ENCODE measurements around the gene ALKBH5. TPM values are rescaled to one million over a fixed set of nuclear protein-coding genes. Genes with fewer than 3 reads are reported as not detected.

The ALKBH5 gene
- total and polyA plus RNA-seq, 2 donors (not counting 1 experiment from before 2014, with no cell fraction given), result 70.3 to 103 TPM

- no peaks in the 10 kb centered on the region for H3K9me3 ChIP-seq (ENCODE audit: control insufficient read depth, insufficient read depth, low read depth, low read length)
- peaks cover 9% of the 10 kb centered on the region for H3K4me1 ChIP-seq (ENCODE audit: control insufficient read depth, extremely low read depth, insufficient read depth, low read length)
- H3K4me2 ChIP-seq (ENCODE audit: extremely low read depth, insufficient read depth, low read length), result peak overlapping the region; percentile 80
- no peaks in the 10 kb centered on the region for H3K36me3 ChIP-seq (ENCODE audit: control insufficient read depth, insufficient read depth, low read length)
- H3K4me3 ChIP-seq (replicated peaks in 1 of 4; ENCODE audit: control extremely low read depth in 1 of 4, insufficient read depth in 1 of 4, low read depth in 3 of 4, low read length in 4 of 4), result peak overlapping the region; percentile 38 to 57 (median 46)
- H3K79me2 ChIP-seq (ENCODE audit: control insufficient read depth, insufficient read depth, low read length), result no peaks in the 10 kb centered on the region
- no peaks in the 10 kb centered on the region for H4K20me1 ChIP-seq (ENCODE audit: control insufficient read depth, extremely low read depth, insufficient read depth, low read length)
- H2AFZ ChIP-seq (ENCODE audit: low read length), result peak overlapping the region; percentile 73
- peak overlapping the region; percentile 47 for H3K27ac ChIP-seq (ENCODE audit: insufficient read depth, low read length)
- DNase-seq (ENCODE audit: low read depth in 2 of 2), result peak; percentile 83 to 87
- peak overlapping the region; percentile 46 for H3K9ac ChIP-seq (ENCODE audit: insufficient read depth, low read length)
- no peaks in the 10 kb centered on the region for H3K27me3 ChIP-seq (ENCODE audit: control insufficient read depth, insufficient read depth, low read length)
- TF ChIP-seq, protein P1, sequence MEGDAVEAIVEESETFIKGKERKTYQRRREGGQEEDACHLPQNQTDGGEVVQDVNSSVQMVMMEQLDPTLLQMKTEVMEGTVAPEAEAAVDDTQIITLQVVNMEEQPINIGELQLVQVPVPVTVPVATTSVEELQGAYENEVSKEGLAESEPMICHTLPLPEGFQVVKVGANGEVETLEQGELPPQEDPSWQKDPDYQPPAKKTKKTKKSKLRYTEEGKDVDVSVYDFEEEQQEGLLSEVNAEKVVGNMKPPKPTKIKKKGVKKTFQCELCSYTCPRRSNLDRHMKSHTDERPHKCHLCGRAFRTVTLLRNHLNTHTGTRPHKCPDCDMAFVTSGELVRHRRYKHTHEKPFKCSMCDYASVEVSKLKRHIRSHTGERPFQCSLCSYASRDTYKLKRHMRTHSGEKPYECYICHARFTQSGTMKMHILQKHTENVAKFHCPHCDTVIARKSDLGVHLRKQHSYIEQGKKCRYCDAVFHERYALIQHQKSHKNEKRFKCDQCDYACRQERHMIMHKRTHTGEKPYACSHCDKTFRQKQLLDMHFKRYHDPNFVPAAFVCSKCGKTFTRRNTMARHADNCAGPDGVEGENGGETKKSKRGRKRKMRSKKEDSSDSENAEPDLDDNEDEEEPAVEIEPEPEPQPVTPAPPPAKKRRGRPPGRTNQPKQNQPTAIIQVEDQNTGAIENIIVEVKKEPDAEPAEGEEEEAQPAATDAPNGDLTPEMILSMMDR (conservative IDR thresholded peaks at IDR 0.05 in 1 of 2, IDR thresholded peaks at IDR 0.05 in 1 of 2; ENCODE audit: low read depth in 1 of 2, low read length in 2 of 2), result no peak
- no peak for TF ChIP-seq EZH2 (IDR thresholded peaks at IDR 0.05; ENCODE audit: low read length, missing control alignments)
These were observed 25.5 kb upstream of the ALKBH5 start for GRCh38 chr17:18158022-18158600.

DNA sequence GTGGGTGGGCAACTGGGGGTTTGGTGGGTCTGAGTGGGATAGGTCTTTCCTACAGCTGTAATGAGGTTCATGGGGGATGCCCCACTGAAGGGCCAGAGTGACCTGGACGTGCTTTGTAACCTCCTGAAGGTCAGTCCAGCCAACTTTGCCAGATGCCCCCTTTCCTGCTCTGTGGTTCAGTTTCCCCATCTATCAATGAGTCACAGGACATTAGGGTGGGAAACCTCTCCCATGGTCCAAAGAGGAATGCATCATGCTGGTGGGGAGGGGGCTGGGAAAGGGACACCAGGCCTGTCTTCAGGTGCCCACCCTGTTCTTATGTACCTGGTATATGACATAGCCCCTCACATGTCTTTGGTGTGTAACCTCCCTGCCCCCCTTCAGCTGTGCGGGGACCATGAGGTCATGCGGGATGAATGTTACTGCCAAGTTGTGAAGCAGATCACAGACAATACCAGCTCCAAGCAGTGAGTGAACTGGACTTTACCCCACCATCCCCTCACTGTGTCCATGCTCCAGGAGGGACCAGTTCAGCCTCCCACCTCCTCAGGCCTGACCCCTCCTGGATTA is 24.0 kb upstream of the ALKBH5 start:
- Histone ChIP-seq H3K4me2 (ENCODE audit: extremely low read depth, insufficient read depth, low read length) (no peak overlapping the region), H3K79me2 (ENCODE audit: control insufficient read depth, insufficient read depth, low read length) (no peaks in the 10 kb centered on the region), H3K27ac (ENCODE audit: insufficient read depth, low read length) (no peak overlapping the region), H3K9ac (ENCODE audit: insufficient read depth, low read length) (no peak overlapping the region), H2AFZ (ENCODE audit: low read length) (no peak overlapping the region), H4K20me1 (ENCODE audit: control insufficient read depth, extremely low read depth, insufficient read depth, low read length) (no peaks in the 10 kb centered on the region), H3K9me3 (ENCODE audit: control insufficient read depth, insufficient read depth, low read depth, low read length) (no peaks in the 10 kb centered on the region), H3K4me3 (replicated peaks in 1 of 4; ENCODE audit: control extremely low read depth in 1 of 4, insufficient read depth in 1 of 4, low read depth in 3 of 4, low read length in 4 of 4) (no peak overlapping the region), H3K27me3 (ENCODE audit: control insufficient read depth, insufficient read depth, low read length) (no peaks in the 10 kb centered on the region), H3K36me3 (ENCODE audit: control insufficient read depth, insufficient read depth, low read length) (no peaks in the 10 kb centered on the region), H3K4me1 (ENCODE audit: control insufficient read depth, extremely low read depth, insufficient read depth, low read length) (peaks cover 9% of the 10 kb centered on the region)
- DNase-seq (ENCODE audit: low read depth in 2 of 2), result peak; percentile 4 to 24
- no peak for TF ChIP-seq EZH2 (IDR thresholded peaks at IDR 0.05; ENCODE audit: low read length, missing control alignments)
- TF ChIP-seq, protein P1 (conservative IDR thresholded peaks at IDR 0.05 in 1 of 2, IDR thresholded peaks at IDR 0.05 in 1 of 2; ENCODE audit: low read depth in 1 of 2, low read length in 2 of 2), result no peak

- H3K4me2 ChIP-seq (ENCODE audit: extremely low read depth, insufficient read depth, low read length), result no peak overlapping the region
- H2AFZ ChIP-seq (ENCODE audit: low read length), result no peak overlapping the region
- H3K9me3 ChIP-seq (ENCODE audit: control insufficient read depth, insufficient read depth, low read depth, low read length), result no peaks in the 10 kb centered on the region
- no peaks in the 10 kb centered on the region for H3K27me3 ChIP-seq (ENCODE audit: control insufficient read depth, insufficient read depth, low read length)
- no peak overlapping the region for H3K4me3 ChIP-seq (replicated peaks in 1 of 4; ENCODE audit: control extremely low read depth in 1 of 4, insufficient read depth in 1 of 4, low read depth in 3 of 4, low read length in 4 of 4)
- no peaks in the 10 kb centered on the region for H4K20me1 ChIP-seq (ENCODE audit: control insufficient read depth, extremely low read depth, insufficient read depth, low read length)
- H3K36me3 ChIP-seq (ENCODE audit: control insufficient read depth, insufficient read depth, low read length), result no peaks in the 10 kb centered on the region
- no peaks in the 10 kb centered on the region for H3K79me2 ChIP-seq (ENCODE audit: control insufficient read depth, insufficient read depth, low read length)
- TF ChIP-seq, protein P1 (conservative IDR thresholded peaks at IDR 0.05 in 1 of 2, IDR thresholded peaks at IDR 0.05 in 1 of 2; ENCODE audit: low read depth in 1 of 2, low read length in 2 of 2), result no peak
- DNase-seq (ENCODE audit: low read depth in 2 of 2), result no peak
- no peak overlapping the region for H3K27ac ChIP-seq (ENCODE audit: insufficient read depth, low read length)
- no peak overlapping the region for H3K9ac ChIP-seq (ENCODE audit: insufficient read depth, low read length)
- H3K4me1 ChIP-seq (ENCODE audit: control insufficient read depth, extremely low read depth, insufficient read depth, low read length), result peaks cover 9% of the 10 kb centered on the region
These were observed 23.3 kb upstream of the ALKBH5 start for GRCh38 chr17:18160128-18160856.
